ENCODE data around the gene SCO1. TPM values are rescaled to one million over a fixed set of nuclear protein-coding genes. Genes with fewer than 3 reads are reported as not detected.

The SCO1 gene
- total RNA-seq, 1 donor from 2014 or later: 25.4 TPM

GRCh38 chr17:10681866-10682446, 15.4 kb downstream of the SCO1 start:
- DNase-seq: no peak
- intact Hi-C loops (cut with DNase I): no loop called here

GRCh38 chr17:10674704-10675103, 22.6 kb downstream of the SCO1 start:
- intact Hi-C loops (cut with DNase I): no loop called here
- Histone ChIP-seq H3K27ac (no peak overlapping the region), H3K27me3 (no peaks in the 10 kb centered on the region), H3K9me3 (no peaks in the 10 kb centered on the region), H3K4me3 (no peak overlapping the region), H3K4me1 (no peaks in the 10 kb centered on the region), H3K36me3 (peaks cover 35% of the 10 kb centered on the region)
- ATAC-seq (no peak), DNase-seq (no peak)
- no peak for TF ChIP-seq CTCF (IDR thresholded peaks at IDR 0.05)

More at GRCh38 chr17:10681866-10682446, 15.4 kb downstream of the SCO1 start:
- Histone ChIP-seq H3K4me3 (no peak overlapping the region), H3K27ac (no peak overlapping the region), H3K36me3 (peaks cover 87% of the 10 kb centered on the region), H3K27me3 (no peaks in the 10 kb centered on the region), H3K4me1 (no peaks in the 10 kb centered on the region), H3K9me3 (no peaks in the 10 kb centered on the region)
- TF ChIP-seq CTCF (IDR thresholded peaks at IDR 0.05): no peak
- no peak for ATAC-seq

- Histone ChIP-seq H3K4me3 (no peak overlapping the region), H3K36me3 (peaks cover 29% of the 10 kb centered on the region), H3K27ac (no peak overlapping the region), H3K9me3 (no peaks in the 10 kb centered on the region), H3K4me1 (no peaks in the 10 kb centered on the region), H3K27me3 (no peaks in the 10 kb centered on the region)
- ATAC-seq (no peak), DNase-seq (no peak)
- TF ChIP-seq CTCF (IDR thresholded peaks at IDR 0.05): no peak
- intact Hi-C loops (cut with DNase I): no loop called here
Observed at GRCh38 chr17:10673312-10673711, 24.0 kb downstream of the SCO1 start.

DNA sequence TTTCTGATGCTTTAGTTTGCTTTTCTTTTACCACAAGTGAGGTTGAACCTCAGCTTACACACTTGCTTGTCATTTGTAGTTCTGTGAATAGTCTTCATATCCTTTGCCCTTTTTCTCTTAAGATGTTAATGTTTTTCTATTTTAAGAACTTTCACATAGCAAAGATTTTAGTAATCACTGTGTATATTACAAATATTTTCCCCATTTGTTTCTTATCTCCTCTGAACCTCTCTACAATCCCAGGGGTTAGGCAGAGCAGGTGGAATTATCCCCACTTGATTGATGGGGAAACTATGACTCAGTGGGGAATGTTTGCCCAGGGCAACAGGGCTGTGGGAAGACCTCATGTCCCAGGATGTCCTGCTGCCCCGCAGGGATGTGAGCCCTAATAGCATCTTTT, 28.6 kb downstream of the SCO1 start:
- H3K4me1 ChIP-seq: no peaks in the 10 kb centered on the region
- ATAC-seq: no peak
- H3K4me3 ChIP-seq: no peak overlapping the region
- TF ChIP-seq CTCF (IDR thresholded peaks at IDR 0.05): no peak
- H3K9me3 ChIP-seq: no peaks in the 10 kb centered on the region
- no peak overlapping the region for H3K27ac ChIP-seq
- intact Hi-C loops (cut with DNase I): no loop called here
- no peak for DNase-seq
- no peaks in the 10 kb centered on the region for H3K36me3 ChIP-seq
- H3K27me3 ChIP-seq: no peaks in the 10 kb centered on the region

DNA sequence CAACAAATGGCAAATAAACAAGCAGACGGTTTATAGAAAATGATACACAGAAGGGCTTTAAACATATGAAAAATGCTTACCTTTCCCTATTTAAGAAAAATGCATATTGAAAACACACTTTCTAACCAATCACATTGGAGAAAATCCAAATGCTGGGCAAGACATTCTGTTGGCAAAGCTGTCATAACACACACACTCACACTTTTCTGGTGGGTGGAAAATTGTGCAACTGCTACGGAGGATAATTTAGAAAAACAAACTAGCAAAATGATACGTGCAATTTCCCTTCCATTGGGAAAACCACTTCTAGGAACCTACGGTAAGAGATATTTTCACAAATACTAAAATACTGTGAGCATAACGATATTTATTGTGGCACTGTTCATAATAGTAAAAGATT, 30.4 kb downstream of the SCO1 start:
- intact Hi-C loops (cut with DNase I): no loop called here
- no peak for DNase-seq
- no peaks in the 10 kb centered on the region for H3K36me3 ChIP-seq
- TF ChIP-seq CTCF (IDR thresholded peaks at IDR 0.05): no peak
- no peaks in the 10 kb centered on the region for H3K9me3 ChIP-seq
- H3K27me3 ChIP-seq: no peaks in the 10 kb centered on the region
- no peak overlapping the region for H3K27ac ChIP-seq
- no peak for ATAC-seq
- no peak overlapping the region for H3K4me3 ChIP-seq
- H3K4me1 ChIP-seq: no peaks in the 10 kb centered on the region

DNA sequence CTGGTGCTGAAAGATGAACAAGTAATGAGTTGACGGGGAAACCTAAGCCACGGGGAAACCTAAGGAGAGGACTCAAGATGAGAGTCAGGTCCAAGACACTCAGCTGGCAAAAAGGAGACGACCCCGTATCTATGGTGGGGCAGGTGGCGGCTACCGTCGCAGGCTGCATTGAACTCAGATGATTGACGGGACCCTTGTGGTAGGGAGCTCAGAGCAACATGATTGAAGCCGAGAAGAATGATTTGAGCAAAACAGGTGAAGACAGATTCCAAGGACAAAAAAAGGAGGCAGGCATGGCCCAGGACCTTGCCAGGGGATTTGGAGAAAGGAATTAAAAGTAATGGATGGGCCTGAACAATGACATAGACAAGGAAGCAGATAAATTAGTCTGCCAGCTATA, 32.8 kb downstream of the SCO1 start:
- H3K4me3 ChIP-seq: no peak overlapping the region
- H3K36me3 ChIP-seq: no peaks in the 10 kb centered on the region

More for the DNA sequence above, 32.8 kb downstream of the SCO1 start:
- ATAC-seq (no peak), DNase-seq (no peak)
- Histone ChIP-seq H3K9me3 (no peaks in the 10 kb centered on the region), H3K27me3 (no peaks in the 10 kb centered on the region), H3K27ac (no peak overlapping the region), H3K4me1 (no peaks in the 10 kb centered on the region)
- TF ChIP-seq CTCF (IDR thresholded peaks at IDR 0.05): no peak
- intact Hi-C loops (cut with DNase I): no loop called here

Measured in upper lobe of right lung (tissue), 1 donor.